PC-3 (cell line): ENCODE data around the gene MFAP2.

ENCODE experiments used
- EZH2 ChIP-seq: fragments of 300-600 bp; sonication (generic); IDR thresholded peaks from one replicate; pipeline ENCODE4 v1.6.1; 2017; ENCODE audit warnings: antibody characterized with exemption, mild to moderate bottlenecking, low read length; ENCODE audit not compliant: unreplicated experiment
- EZH2phosphoT487 ChIP-seq: fragments of 300-600 bp; sonication (generic); IDR thresholded peaks from 2 replicates; pipeline ENCODE4 v1.6.1; 2018; ENCODE audit warnings: mild to moderate bottlenecking, antibody characterized with exemption, low read length, borderline replicate concordance
- TF ChIP-seq, protein P1 (sequence below): fragments of 300-600 bp; sonication (generic); conservative IDR thresholded peaks from 2 replicates; pipeline ENCODE4 v1.5.1; 2017; ENCODE audit warnings: antibody characterized with exemption, low read depth, mild to moderate bottlenecking, low read length

DNA sequence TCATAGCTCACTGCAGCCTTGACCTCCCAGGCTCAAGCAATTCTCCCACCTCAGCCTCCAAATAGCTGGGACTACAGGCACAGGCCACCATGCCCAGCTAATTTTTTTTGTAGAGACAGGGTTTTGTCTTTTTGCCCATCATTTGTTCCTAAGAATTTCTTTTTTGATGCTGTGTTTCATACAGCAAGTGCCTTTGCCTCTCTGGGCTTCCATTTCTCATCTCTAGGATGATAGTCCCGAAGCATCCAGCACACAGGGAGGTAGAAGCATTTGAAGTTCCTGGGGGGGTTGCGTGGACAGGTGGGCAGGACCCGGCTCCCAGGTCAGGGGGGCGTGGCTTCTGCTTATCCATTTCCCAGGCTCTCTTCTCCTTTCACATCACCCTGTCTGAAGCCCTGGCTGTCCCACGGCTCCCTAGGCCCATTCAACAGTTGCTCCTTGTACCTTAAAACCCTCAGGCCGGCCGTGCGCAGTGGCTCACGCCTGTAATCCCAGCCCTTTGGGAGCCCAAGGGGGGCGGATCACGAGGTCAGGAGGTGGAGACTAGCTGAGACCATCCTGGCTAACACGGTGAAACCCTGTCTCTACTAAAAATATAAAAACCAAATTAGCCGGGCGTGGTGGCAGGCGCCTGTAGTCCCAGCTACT lies 27.9 kb upstream of the MFAP2 start:
- TF ChIP-seq EZH2 (no peak), EZH2phosphoT487 (no peak)
- TF ChIP-seq, protein P1, sequence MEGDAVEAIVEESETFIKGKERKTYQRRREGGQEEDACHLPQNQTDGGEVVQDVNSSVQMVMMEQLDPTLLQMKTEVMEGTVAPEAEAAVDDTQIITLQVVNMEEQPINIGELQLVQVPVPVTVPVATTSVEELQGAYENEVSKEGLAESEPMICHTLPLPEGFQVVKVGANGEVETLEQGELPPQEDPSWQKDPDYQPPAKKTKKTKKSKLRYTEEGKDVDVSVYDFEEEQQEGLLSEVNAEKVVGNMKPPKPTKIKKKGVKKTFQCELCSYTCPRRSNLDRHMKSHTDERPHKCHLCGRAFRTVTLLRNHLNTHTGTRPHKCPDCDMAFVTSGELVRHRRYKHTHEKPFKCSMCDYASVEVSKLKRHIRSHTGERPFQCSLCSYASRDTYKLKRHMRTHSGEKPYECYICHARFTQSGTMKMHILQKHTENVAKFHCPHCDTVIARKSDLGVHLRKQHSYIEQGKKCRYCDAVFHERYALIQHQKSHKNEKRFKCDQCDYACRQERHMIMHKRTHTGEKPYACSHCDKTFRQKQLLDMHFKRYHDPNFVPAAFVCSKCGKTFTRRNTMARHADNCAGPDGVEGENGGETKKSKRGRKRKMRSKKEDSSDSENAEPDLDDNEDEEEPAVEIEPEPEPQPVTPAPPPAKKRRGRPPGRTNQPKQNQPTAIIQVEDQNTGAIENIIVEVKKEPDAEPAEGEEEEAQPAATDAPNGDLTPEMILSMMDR, result no peak
